GM18508 (cell line): ENCODE measurements around the gene SLCO3A1.
"Not testable (repeated sequence)": the region's sequence is repeated elsewhere in the genome, so short reads cannot be mapped to it uniquely, and the experiment has no call there.

Experiments
- ATAC-seq: cut with Tn5 transposase; IDR thresholded peaks from one replicate; pipeline ENCODE4 v1.9.1; 2021; ENCODE audit warnings: moderate number of reproducible peaks; ENCODE audit not compliant: insufficient read depth, unreplicated experiment

SLCO3A1 gene

GRCh38 chr15:92053753-92054316 lies 200.3 kb downstream of the SLCO3A1 start:
- ATAC-seq, result no peak

DNA sequence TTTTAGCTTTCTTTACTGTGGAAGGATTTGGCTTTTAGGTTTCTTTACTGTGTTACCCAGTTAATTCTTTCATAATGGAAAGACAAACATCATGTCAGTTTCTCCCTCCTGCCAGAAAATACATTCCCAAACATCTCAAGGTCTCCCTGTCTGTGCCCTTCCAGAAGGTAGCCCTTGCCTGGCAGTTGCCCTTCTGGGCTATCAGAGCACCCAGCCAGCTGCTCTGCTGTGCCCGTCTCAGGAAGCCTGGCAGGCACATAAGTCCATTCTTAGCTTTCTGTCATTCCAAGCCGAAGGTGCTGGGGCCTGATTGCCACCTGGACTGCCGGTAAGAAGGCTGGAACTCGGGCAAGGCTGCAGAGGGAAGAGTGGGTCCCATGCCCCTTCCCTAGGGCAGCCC lies 203.4 kb downstream of the SLCO3A1 start:
- no peak for ATAC-seq

- no peak for ATAC-seq
These were observed 205.8 kb downstream of the SLCO3A1 start for GRCh38 chr15:92059036-92059970.

- ATAC-seq, result not testable (repeated sequence)
These were observed 206.4 kb downstream of the SLCO3A1 start for GRCh38 chr15:92059971-92060311.

DNA sequence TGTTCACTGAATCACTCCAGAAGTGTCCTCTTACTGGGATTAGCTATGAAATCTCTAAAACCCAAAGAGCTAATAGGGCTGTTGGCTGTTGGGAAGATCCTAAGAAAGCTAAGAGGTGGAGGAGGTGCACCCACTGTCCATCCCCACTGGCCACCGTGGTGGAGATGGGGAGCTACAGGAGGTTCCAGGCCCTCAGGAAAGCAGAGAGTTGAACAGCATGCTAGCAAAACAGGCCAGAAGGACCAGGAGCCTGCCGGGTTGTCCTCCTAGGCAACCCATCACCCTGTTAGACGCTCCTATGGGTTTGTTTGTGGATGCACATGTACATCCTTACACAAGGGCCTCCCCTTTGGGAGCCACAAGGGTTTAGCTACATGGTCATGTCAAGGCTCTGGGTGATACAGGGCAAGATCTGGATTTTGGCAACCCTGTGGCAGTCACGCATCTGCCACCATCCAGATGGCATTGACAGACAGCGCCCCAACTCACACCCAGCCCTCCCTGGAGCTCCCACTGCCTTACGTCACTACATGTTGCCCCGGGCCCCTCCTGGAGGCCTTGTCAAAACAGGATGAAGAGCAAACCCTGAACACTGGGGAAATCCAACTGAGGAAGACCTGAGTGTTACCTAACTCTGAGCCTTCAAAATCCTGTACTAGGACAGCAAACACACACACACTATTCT lies 208.1 kb downstream of the SLCO3A1 start:
- no peak for ATAC-seq

GRCh38 chr15:92062505-92062904 lies 209.0 kb downstream of the SLCO3A1 start:
- ATAC-seq, result no peak

GRCh38 chr15:92068121-92068520 lies 214.6 kb downstream of the SLCO3A1 start:
- no peak for ATAC-seq

- ATAC-seq, result no peak
These were observed 216.1 kb downstream of the SLCO3A1 start for GRCh38 chr15:92069308-92070250.

GRCh38 chr15:92070251-92070650 lies 216.7 kb downstream of the SLCO3A1 start:
- ATAC-seq, result not testable (repeated sequence)

- ATAC-seq, result no peak
These were observed 217.6 kb downstream of the SLCO3A1 start for GRCh38 chr15:92071045-92071634.

- no peak for ATAC-seq
These were observed 219.7 kb downstream of the SLCO3A1 start for GRCh38 chr15:92073044-92073785.

- no peak for ATAC-seq
These were observed 220.6 kb downstream of the SLCO3A1 start for GRCh38 chr15:92074101-92074500.

GRCh38 chr15:92074646-92075045 lies 221.1 kb downstream of the SLCO3A1 start:
- no peak for ATAC-seq

- no peak for ATAC-seq
These were observed 222.3 kb downstream of the SLCO3A1 start for GRCh38 chr15:92075764-92076163.

- ATAC-seq, result no peak
These were observed 223.0 kb downstream of the SLCO3A1 start for GRCh38 chr15:92076541-92076940.

DNA sequence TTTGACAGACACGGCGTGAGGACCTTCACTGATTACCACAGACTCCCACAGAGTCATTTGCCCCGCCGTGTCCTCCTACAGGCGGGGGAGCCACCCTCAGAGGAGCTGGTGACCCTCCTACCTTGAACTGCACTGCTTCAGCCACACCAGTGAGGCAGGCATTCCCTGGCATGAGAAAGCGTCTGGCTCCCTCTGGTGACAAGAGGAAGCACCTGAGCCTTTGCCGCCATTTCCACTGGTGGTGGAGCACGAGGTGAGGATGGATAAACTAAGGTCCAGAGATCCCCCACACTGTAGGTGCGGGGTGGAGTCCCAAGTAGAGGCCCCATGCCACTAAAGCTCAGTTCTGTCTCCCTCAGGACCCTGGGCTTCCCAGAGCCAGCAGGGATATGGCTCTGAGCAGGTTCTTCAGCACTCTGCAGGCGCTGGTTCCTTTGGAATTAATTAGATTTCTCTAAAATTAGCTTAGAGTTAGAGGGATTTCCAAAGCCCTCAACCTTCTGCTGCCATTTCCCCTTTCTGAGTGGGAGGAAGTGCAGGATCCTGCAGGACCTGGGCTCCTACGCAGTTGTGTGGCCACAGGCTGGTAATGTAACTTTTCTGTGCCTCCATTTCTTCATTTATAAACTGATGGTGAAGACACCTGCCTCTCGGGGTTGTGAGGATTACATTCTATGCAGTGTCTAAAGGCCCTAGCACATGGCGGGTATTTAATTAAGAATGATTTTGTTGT lies 224.0 kb downstream of the SLCO3A1 start:
- no peak for ATAC-seq

DNA sequence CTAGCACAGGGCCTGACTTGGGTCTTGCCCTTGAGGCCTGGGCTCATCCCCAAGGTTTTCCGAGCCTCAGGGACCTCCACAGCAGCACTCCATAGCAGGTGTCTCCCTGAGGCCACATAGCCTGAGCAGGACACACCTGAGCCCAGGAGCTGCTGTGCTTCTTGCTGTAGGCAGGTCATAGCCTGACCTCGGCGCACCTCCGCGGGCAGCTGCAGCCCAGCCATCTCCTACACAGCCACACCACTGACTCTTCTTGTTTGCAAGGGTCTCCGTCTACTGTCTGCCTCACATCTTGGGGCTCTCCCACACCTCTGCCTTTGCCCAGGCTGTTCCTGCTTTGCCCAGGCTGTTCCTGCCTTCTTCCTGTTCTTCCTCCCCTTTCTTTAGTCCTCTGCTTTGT lies 224.8 kb downstream of the SLCO3A1 start:
- no peak for ATAC-seq

DNA sequence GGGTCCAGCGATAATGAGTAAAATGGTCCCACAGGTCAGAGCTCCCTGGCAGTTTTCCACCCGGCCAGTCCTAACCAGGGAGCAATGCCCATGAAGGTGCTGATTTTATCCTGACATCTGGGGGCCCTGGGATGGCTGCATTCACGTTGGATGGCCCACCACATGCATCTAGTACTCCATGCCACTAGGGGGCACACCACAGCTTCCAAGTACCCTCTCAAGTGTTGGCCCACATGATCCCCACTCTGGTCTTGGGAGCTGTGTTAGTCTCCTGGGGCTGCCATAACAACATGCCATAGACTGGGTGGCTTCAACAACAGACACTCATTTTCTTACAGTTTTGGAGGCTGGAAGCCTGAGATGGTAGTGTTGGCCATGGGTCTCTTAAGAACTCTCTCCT lies 225.5 kb downstream of the SLCO3A1 start:
- ATAC-seq, result no peak
